GM18873 (cell line): ENCODE results near the gene HKDC1.
"Not testable (repeated sequence)": the region's sequence is repeated elsewhere in the genome, so short reads cannot be mapped to it uniquely, and the experiment has no call there.

Experiments used
- ATAC-seq: cut with Tn5 transposase; IDR thresholded peaks from one replicate; pipeline ENCODE4 v1.9.1; 2021; ENCODE audit warnings: mild to moderate bottlenecking, moderate library complexity, moderate number of reproducible peaks; ENCODE audit not compliant: unreplicated experiment, low FRiP score

The HKDC1 gene

DNA sequence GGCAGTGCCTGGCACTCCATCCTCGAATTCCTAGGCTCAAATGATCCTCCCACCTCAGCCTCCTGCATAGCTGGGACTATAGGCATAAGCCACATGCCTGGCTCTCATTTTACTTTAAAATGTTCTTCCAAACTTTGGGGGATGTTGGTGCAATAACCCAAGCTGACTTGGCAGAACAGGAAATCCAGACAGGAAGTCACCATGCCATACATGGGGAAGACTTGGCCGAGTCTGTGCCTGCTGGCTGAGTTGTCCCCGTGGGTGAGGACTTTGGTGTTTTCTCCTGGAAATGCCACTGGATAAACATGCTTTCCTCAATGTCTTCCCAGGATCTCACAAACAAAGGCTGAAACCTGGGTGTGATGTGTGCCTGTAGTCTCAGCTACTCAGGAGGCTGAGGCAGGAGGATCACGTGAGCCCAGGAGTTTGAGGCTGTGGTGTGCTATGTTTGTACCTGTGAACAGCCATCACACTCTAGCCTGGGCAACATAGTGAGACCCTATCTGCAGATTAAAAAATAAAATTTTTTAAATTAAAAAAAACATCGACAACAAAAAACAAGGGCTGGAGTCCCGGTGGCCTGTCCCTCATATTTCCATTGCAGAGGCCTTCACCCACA lies 19.8 kb downstream of the HKDC1 start:
- no peak for ATAC-seq

- ATAC-seq: no peak
Observed at GRCh38 chr10:69240455-69240854, 20.3 kb downstream of the HKDC1 start.

GRCh38 chr10:69241575-69241974 lies 21.4 kb downstream of the HKDC1 start:
- ATAC-seq: no peak

GRCh38 chr10:69242040-69242851 lies 22.1 kb downstream of the HKDC1 start:
- no peak for ATAC-seq

DNA sequence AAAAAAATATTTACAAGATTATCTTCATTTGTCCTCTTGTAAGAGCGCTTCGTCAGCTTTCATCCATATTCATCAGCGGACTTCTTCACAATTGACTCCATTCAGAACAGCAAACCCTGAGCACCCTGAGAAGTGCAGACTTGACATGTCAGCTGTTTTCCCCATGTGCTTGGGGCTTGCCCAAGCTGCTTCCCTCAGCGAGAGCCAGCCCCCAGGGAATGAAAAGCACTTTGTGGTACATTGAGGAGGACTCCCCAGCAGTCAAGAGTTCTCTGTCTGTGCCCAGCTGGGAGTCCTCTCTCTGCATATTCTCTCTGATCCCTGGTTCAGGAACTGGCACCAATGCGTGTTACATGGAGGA lies 22.7 kb downstream of the HKDC1 start:
- ATAC-seq: no peak

DNA sequence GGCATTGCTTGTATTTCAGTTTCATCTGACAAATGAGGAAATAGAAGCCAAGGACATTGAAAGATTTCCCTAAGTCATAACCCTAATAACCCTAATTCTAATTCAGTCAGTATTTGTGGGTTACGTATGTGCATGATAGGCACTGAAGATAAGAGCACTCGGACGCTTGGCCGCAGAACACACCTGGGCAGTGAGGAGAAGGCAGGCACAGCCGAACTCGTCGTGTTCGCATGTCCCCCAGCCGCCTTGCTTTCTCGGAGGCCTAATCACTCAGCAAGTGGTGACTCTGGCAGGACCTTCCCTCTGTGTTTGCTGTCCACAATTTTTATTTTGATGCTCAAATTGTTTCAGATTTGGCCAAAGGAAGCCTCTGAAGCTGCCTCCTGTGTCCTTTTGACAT lies 23.7 kb downstream of the HKDC1 start:
- no peak for ATAC-seq

DNA sequence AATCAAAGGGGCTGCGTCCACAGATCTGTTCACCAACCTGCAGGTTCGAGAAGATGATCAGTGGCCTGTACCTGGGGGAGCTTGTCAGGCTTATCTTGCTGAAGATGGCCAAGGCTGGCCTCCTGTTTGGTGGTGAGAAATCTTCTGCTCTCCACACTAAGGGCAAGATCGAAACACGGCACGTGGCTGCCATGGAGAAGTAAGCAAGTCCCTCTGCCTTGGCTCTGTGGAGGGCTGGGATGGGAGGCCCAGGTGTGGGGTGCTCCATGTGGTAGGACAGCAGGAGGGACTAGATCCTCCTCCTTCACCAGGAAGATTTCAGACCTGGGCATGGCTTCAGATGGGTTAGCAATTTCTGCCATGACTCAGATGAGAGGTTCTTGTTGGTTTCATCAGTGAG lies 25.9 kb downstream of the HKDC1 start:
- ATAC-seq: no peak

GRCh38 chr10:69246581-69247312 lies 26.6 kb downstream of the HKDC1 start:
- ATAC-seq: no peak

- no peak for ATAC-seq
Observed at GRCh38 chr10:69247313-69247710, 27.2 kb downstream of the HKDC1 start.

DNA sequence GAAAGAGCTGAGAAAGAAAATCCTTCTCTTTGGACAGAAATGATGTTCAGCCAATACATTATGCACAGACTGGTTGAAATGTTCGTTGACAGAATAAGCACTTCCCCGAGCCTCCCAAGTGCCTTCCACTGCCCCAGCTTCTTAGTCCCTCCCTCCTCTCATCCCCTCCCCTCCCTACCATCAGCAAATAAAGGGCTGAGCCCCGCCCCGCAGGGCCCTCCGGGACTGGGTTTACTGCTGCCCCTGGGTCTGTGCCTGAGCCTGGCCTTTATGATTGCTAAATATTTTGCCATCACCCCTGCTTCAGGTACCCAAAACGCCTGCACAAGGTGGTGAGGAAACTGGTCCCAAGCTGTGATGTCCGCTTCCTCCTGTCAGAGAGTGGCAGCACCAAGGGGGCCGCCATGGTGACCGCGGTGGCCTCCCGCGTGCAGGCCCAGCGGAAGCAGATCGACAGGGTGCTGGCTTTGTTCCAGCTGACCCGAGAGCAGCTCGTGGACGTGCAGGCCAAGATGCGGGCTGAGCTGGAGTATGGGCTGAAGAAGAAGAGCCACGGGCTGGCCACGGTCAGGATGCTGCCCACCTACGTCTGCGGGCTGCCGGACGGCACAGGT lies 28.1 kb downstream of the HKDC1 start:
- ATAC-seq: no peak

GRCh38 chr10:69250041-69250440 lies 29.9 kb downstream of the HKDC1 start:
- no peak for ATAC-seq

DNA sequence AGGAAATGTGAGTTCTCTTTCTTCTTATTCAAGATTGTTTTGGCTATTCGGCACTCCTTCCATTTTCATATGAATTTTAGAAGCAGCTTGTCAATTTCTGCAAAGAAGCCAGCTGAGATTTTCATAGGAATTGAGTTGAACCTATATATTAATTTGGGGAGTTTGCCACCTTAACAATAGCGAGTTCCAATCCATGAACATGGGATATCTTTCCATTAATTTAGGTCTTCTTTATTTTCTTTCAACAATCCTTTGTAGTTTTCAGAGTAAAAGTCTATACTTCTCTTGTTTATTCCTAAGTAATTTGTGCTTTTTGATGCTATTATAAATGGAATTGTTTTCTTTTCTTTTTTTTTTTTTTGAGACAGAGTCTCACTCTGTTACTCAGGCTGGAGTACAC lies 31.3 kb downstream of the HKDC1 start:
- ATAC-seq: not testable (repeated sequence)

DNA sequence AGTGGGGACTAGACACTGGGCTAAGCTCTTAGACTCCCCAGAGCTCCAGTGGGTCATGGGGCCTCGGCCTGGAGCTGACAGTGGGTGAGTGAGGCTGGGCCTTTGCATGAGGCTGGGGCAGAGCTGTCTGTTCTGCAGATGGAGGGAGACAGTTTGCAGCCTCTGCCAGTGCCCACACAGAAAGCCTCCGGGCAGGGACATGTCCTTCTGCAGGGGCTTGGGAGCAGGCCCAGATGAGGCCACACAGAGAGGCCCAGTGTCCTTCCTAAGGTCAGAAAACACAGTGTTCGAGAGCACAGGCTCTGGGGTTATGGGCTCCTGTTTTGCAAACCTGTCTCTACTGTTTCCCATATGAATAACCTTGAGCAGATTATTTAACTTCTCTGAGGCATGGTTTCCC lies 33.0 kb downstream of the HKDC1 start:
- no peak for ATAC-seq

DNA sequence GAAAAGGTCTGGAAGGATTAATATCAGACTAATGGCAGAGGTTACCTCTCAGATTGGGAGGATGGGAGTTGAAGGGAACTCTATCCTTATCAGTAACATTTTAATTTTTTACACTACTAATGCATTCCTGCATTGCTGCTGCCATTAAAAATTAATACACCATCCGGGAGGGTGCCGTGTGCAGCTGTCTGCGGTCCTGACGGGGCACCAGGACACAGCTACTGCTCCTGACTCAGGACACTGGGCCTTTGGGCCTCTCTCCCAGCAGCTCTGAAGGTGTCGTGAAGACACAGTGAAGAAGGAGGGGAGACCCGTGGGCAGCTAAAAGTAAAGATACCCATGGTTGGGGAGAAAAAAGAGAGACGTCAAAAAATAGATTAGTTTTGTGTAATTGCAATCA lies 34.7 kb downstream of the HKDC1 start:
- no peak for ATAC-seq

GRCh38 chr10:69259547-69260243 lies 39.6 kb downstream of the HKDC1 start:
- no peak for ATAC-seq

GRCh38 chr10:69261184-69261583 lies 41.1 kb downstream of the HKDC1 start:
- no peak for ATAC-seq

GRCh38 chr10:69262292-69262751 lies 42.2 kb downstream of the HKDC1 start:
- ATAC-seq: no peak

DNA sequence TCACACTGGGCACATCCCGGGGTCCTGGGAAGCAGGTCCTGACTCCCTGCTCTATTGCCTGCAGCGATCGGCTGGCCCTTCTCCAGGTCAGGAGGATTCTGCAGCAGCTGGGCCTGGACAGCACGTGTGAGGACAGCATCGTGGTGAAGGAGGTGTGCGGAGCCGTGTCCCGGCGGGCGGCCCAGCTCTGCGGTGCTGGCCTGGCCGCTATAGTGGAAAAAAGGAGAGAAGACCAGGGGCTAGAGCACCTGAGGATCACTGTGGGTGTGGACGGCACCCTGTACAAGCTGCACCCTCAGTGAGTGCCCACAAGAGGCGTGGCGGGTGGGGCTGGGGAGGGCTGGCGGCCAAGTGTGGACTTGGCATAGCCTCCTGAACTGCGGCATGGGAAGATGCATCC lies 45.4 kb downstream of the HKDC1 start:
- no peak for ATAC-seq

- no peak for ATAC-seq
Observed at GRCh38 chr10:69268761-69269416, 48.8 kb downstream of the HKDC1 start.

- ATAC-seq: no peak
Observed at GRCh38 chr10:69269761-69270160, 49.6 kb downstream of the HKDC1 start.
